Kidney (tissue), 14 donors: ENCODE results near the gene POU2F3. TPM values are rescaled to one million over a fixed set of nuclear protein-coding genes. Genes with fewer than 3 reads are reported as not detected.

ENCODE experiments used
- DNase-seq, 5 donors: peaks; one replicate each; pipeline ENCODE4 v3.0.0-alpha.2; 2013 to 2020
- FAIRE-seq: peaks from 2 replicates; lab custom pipeline; 2012; peaks lifted over from hg19 to GRCh38; lab: Jason Lieb, UNC
- H3K27ac ChIP-seq, 2 donors: one replicate each; pipeline ENCODE4 v1.7.0; 2013; ENCODE audit warnings: low read depth in 2 of 2, low read length in 2 of 2, inconsistent platforms in 1 of 2
- H3K27me3 ChIP-seq: one replicate; pipeline ENCODE4 v1.7.1; 2013; ENCODE audit warnings: low read length, inconsistent platforms; ENCODE audit not compliant: control insufficient read depth, insufficient read depth
- H3K36me3 ChIP-seq, 3 donors: one replicate each; pipeline versions ENCODE4 v1.7.0 to v1.7.1; 2013; ENCODE audit warnings: low read length in 3 of 3, control low read depth in 1 of 3, inconsistent platforms in 1 of 3; ENCODE audit not compliant: insufficient read depth in 3 of 3, control insufficient read depth in 2 of 3
- H3K4me1 ChIP-seq, 3 donors: one replicate each; pipeline versions ENCODE4 v1.7.0 to v1.7.1; 2013; ENCODE audit warnings: low read length in 3 of 3, inconsistent platforms in 1 of 3, low read depth in 1 of 3; ENCODE audit not compliant: control insufficient read depth in 2 of 3, insufficient read depth in 2 of 3
- H3K4me3 ChIP-seq, 3 donors: one replicate each; pipeline versions ENCODE4 v1.7.0 to v1.8.1; 2013; ENCODE audit warnings: low read length in 3 of 3, control low read depth in 1 of 3, inconsistent platforms in 1 of 3
- H3K9ac ChIP-seq, 3 donors: one replicate each; pipeline versions ENCODE4 v1.7.0 to v1.7.1; 2013; ENCODE audit warnings: low read length in 3 of 3, control low read depth in 1 of 3, inconsistent platforms in 1 of 3
- H3K9me3 ChIP-seq, 3 donors: one replicate each; pipeline versions ENCODE4 v1.7.0 to v1.7.1; 2013; ENCODE audit warnings: low read length in 3 of 3, control low read depth in 1 of 3, inconsistent platforms in 1 of 3; ENCODE audit not compliant: control insufficient read depth in 2 of 3, insufficient read depth in 1 of 3
- intact Hi-C: fragments of 100-400 bp; cut with DNase I; formaldehyde crosslinking; loops from one replicate; pipeline ENCODE4 v1.11.1; 2022
- polyA plus RNA-seq: library from polyadenylated mRNA; stranded (reverse); fragments of 350-450 nt; fragmentation: Illumina TruSeq; extraction: RNeasy Lipid Tissue Mini Kit (QIAGEN cat#74804); gene quantifications from one replicate; pipeline ENCODE4 v1.2.3, GENCODE V29; 2014; ENCODE audit warnings: low read depth, low replicate concordance; ENCODE audit not compliant: insufficient read depth
- total RNA-seq: library from RNA; stranded (reverse); fragmentation: NEBNext Ultra II Directional; extraction: Animal tissue kit (Norgen Biotek cat#: 25700); gene quantifications from one replicate; pipeline ENCODE4 v1.2.1, GENCODE V29; 2021
- TF ChIP-seq, protein P1 (sequence below): IDR thresholded peaks from 3 replicates; pipeline ENCODE4 v1.5.1; 2012; ENCODE audit warnings: mild to moderate bottlenecking, moderate library complexity, borderline replicate concordance; ENCODE audit not compliant: insufficient read depth; ENCODE audit errors: extremely low read depth
- donor health status: control.
- donor health status: control.
- donor health status: control.
- donor health status: control.
- donor health status: control.
- donor health status: DM: yes; HTN: yes; CAD: no.
- donor health status: Normal renal cell carcinoma (clear cell type).

POU2F3 gene
- total and polyA plus RNA-seq, 2 donors from 2014 or later, result 0.85 to 1.2 TPM

DNA sequence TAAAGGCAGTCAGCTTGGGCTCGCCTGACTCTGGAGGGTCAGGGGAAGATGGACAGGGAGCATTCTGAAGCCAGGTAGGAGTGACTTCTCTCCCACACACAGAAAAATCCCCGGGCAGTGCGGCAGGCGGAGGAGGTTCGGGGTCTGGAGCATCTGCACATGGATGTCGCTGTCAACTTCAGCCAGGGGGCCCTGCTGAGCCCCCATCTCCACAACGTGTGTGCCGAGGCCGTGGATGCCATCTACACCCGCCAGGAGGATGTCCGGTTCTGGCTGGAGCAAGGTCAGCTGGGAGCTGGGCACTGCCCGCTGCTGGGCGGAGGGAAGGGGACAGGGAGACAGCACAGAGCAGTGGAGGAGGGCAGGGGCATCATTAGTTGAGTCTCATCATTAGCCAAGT, 13.2 kb upstream of the POU2F3 start:
- H3K9me3 ChIP-seq, result no peaks in the 10 kb centered on the region
- no peak overlapping the region for H3K27ac ChIP-seq
- DNase-seq (peak in 2 of 5 donors; percentile 40 to 60), FAIRE-seq (no peak)
- no peaks in the 10 kb centered on the region for H3K27me3 ChIP-seq
- intact Hi-C loops, result loop anchor here (5.0 kb wide), 1 partner anchor 54 kb away; no protein-coding TSS in a partner anchor
- no peak overlapping the region for H3K4me3 ChIP-seq
- TF ChIP-seq, protein P1, sequence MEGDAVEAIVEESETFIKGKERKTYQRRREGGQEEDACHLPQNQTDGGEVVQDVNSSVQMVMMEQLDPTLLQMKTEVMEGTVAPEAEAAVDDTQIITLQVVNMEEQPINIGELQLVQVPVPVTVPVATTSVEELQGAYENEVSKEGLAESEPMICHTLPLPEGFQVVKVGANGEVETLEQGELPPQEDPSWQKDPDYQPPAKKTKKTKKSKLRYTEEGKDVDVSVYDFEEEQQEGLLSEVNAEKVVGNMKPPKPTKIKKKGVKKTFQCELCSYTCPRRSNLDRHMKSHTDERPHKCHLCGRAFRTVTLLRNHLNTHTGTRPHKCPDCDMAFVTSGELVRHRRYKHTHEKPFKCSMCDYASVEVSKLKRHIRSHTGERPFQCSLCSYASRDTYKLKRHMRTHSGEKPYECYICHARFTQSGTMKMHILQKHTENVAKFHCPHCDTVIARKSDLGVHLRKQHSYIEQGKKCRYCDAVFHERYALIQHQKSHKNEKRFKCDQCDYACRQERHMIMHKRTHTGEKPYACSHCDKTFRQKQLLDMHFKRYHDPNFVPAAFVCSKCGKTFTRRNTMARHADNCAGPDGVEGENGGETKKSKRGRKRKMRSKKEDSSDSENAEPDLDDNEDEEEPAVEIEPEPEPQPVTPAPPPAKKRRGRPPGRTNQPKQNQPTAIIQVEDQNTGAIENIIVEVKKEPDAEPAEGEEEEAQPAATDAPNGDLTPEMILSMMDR, result no peak
- peaks cover 0 to 7% (median 6%) of the 10 kb centered on the region in 3 donors for H3K36me3 ChIP-seq
- H3K4me1 ChIP-seq, result peaks cover 0 to 5% (median 0%) of the 10 kb centered on the region in 3 donors
- H3K9ac ChIP-seq, result no peak overlapping the region

DNA sequence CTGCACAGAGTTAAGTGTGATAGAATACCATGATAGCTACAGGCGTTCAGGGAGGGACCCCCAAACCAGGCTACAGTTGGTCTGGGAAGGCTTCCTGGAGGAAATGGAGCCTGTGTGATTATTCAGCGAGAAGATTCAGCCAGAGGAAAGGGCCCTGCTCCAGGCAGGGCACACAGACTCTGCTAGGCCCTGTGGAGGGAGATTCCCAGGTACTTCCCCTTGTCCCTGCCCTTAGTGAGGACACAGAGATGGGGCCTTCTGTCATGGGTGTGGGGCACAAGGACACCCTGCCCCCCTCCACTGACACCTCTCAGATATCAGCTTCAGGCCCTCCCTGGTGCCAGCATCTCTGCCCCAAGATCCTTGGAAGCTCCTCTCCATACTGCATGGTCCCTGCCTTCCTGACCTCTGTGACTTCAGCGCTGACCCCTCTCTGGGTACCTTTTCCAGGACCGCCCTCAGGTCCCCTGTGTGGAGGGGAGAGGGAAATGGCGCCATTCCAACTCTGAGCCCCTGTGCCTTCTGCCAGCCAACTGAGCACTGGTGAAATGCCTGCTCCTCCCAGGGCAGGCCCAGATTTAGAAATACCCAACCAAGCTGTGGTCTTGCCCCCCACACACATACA, 12.6 kb upstream of the POU2F3 start:
- H3K27me3 ChIP-seq, result no peaks in the 10 kb centered on the region
- peak in 2 of 5 donors; percentile 31 to 45 for DNase-seq
- intact Hi-C loops, result loop anchor here (5.0 kb wide), 1 partner anchor 55 kb away; no protein-coding TSS in a partner anchor
- H3K9me3 ChIP-seq, result no peaks in the 10 kb centered on the region
- H3K4me1 ChIP-seq, result peaks cover 0 to 5% (median 0%) of the 10 kb centered on the region in 3 donors
- H3K36me3 ChIP-seq, result peaks cover 0 to 7% (median 6%) of the 10 kb centered on the region in 3 donors
- TF ChIP-seq, protein P1, result no peak
- no peak overlapping the region for H3K27ac ChIP-seq
- H3K4me3 ChIP-seq, result no peak overlapping the region
- H3K9ac ChIP-seq, result no peak overlapping the region
- FAIRE-seq, result no peak

DNA sequence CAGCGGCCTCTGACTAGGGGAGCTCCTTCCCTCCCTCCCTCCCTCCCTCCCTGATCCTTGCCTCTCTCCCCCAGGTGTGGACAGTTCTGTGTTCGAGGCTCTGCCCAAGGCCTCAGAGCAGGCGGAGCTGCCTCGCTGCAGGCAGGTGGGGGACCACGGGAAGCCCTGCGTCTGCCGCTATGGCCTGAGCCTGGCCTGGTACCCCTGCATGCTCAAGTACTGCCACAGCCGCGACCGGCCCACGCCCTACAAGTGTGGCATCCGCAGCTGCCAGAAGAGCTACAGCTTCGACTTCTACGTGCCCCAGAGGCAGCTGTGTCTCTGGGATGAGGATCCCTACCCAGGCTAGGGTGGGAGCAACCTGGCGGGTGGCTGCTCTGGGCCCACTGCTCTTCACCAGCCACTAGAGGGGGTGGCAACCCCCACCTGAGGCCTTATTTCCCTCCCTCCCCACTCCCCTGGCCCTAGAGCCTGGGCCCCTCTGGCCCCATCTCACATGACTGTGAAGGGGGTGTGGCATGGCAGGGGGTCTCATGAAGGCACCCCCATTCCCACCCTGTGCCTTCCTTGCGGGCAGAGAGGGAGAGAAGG, 11.1 kb upstream of the POU2F3 start:
- TF ChIP-seq, protein P1, result no peak
- Histone ChIP-seq H3K27ac (no peak overlapping the region), H3K4me3 (no peak overlapping the region), H3K36me3 (peaks cover 0 to 6% (median 5%) of the 10 kb centered on the region in 3 donors), H3K9me3 (no peaks in the 10 kb centered on the region), H3K9ac (no peak overlapping the region), H3K4me1 (peaks cover 0 to 5% (median 0%) of the 10 kb centered on the region in 3 donors), H3K27me3 (no peaks in the 10 kb centered on the region)
- FAIRE-seq (no peak), DNase-seq (peak in 1 of 5 donors; percentile 72)
- intact Hi-C loops, result loop anchor here (5.0 kb wide), 1 partner anchor 57 kb away; no protein-coding TSS in a partner anchor
